ENCODE measurements around the gene HNRNPL.
"Not testable (repeated sequence)": the region's sequence is repeated elsewhere in the genome, so short reads cannot be mapped to it uniquely, and the experiment has no call there.

DNA sequence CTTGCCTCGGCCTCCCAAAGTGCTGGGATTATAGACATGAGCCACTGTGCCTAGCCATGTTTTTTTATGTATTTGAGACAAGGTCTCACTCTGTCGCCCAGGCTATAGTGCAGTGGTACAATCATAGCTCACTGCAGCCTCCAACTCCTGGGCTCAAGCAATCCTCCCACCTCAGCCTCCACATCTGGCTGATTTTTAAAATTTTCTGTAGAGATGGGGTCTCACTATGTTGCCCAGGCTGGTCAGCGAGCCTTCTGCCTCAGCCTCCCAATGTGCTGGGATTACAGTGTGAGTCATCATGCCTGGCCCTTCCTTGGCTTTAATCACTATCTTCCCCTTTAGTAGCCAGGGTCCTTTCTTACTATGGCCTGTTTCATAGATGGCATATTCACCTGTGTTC, 34.9 kb upstream of the HNRNPL start:
- TF ChIP-seq, protein P1, sequence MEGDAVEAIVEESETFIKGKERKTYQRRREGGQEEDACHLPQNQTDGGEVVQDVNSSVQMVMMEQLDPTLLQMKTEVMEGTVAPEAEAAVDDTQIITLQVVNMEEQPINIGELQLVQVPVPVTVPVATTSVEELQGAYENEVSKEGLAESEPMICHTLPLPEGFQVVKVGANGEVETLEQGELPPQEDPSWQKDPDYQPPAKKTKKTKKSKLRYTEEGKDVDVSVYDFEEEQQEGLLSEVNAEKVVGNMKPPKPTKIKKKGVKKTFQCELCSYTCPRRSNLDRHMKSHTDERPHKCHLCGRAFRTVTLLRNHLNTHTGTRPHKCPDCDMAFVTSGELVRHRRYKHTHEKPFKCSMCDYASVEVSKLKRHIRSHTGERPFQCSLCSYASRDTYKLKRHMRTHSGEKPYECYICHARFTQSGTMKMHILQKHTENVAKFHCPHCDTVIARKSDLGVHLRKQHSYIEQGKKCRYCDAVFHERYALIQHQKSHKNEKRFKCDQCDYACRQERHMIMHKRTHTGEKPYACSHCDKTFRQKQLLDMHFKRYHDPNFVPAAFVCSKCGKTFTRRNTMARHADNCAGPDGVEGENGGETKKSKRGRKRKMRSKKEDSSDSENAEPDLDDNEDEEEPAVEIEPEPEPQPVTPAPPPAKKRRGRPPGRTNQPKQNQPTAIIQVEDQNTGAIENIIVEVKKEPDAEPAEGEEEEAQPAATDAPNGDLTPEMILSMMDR (IDR thresholded peaks at IDR 0.05; ENCODE audit: low read depth, low read length), result not testable (repeated sequence)
- not testable (repeated sequence) for TF ChIP-seq POLR2A (IDR thresholded peaks at IDR 0.05; ENCODE audit: extremely low read depth, insufficient read length); MYC (IDR thresholded peaks at IDR 0.05; ENCODE audit: low read depth, low read length)
- TF ChIP-seq, protein P2, sequence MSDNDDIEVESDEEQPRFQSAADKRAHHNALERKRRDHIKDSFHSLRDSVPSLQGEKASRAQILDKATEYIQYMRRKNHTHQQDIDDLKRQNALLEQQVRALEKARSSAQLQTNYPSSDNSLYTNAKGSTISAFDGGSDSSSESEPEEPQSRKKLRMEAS (IDR thresholded peaks at IDR 0.05; ENCODE audit: low read depth, low read length), result not testable (repeated sequence)
